H1 (cell line): ENCODE measurements around the gene ALDH3B1. TPM values are rescaled to one million over a fixed set of nuclear protein-coding genes. Genes with fewer than 3 reads are reported as not detected.

ENCODE experiments used
- CTCF ChIA-PET: fragments of 300-600 bp; sonication (Branson Sonifier 250); formaldehyde crosslinking; loops from one replicate; lab custom pipeline; 2021; ENCODE audit not compliant: partially characterized antibody; lab: Charles Lee
- POLR2A ChIA-PET: fragments of 300-600 bp; sonication (Branson Sonifier 250); formaldehyde crosslinking; loops from one replicate; lab custom pipeline; 2021; ENCODE audit warnings: inconsistent platforms; ENCODE audit not compliant: partially characterized antibody; lab: Charles Lee
- DNase-seq, 2 experiments: peaks; one replicate each; pipeline versions ENCODE4 v3.0.0 to v3.0.0-alpha.2; 2010 to 2022; ENCODE audit warnings: low spot score in 2 of 2, low read depth in 1 of 2, mixed read lengths in 1 of 2
- FAIRE-seq: peaks from 2 replicates; lab custom pipeline; 2011; peaks lifted over from hg19 to GRCh38; lab: Jason Lieb, UNC
- H2AFZ ChIP-seq: 2 replicates; pipeline ENCODE4 v1.8.1; 2012; ENCODE audit warnings: low read length, inconsistent platforms
- H2AK5ac ChIP-seq: 2 replicates; pipeline ENCODE4 v1.6.1; 2013; ENCODE audit warnings: low read depth, low read length
- H2BK120ac ChIP-seq: replicated peaks from 2 replicates; pipeline ENCODE3; 2013; ENCODE audit warnings: low read depth, low read length, inconsistent platforms
- H2BK12ac ChIP-seq: 2 replicates; pipeline ENCODE4 v1.6.1; 2013; ENCODE audit warnings: low read depth, low read length
- H2BK15ac ChIP-seq: 2 replicates; pipeline ENCODE4 v1.6.1; 2013; ENCODE audit warnings: low read length
- H2BK20ac ChIP-seq: 2 replicates; pipeline ENCODE4 v1.6.1; 2013; ENCODE audit warnings: low read length
- H2BK5ac ChIP-seq: 2 replicates; pipeline ENCODE4 v1.6.1; 2013; ENCODE audit warnings: low read depth, low read length
- H3K14ac ChIP-seq: 2 replicates; pipeline ENCODE4 v1.6.1; 2013; ENCODE audit warnings: inconsistent platforms; ENCODE audit not compliant: insufficient read length
- H3K18ac ChIP-seq: 2 replicates; pipeline ENCODE4 v1.6.1; 2013; ENCODE audit warnings: low read length; ENCODE audit errors: extremely low read depth
- H3K23ac ChIP-seq: 2 replicates; pipeline ENCODE4 v1.6.1; 2013; ENCODE audit warnings: inconsistent platforms; ENCODE audit not compliant: insufficient read length
- H3K23me2 ChIP-seq: 2 replicates; pipeline ENCODE4 v1.6.1; 2013; ENCODE audit warnings: low read depth, low read length
- H3K27ac ChIP-seq: 2 replicates; pipeline ENCODE4 v1.6.1; 2011; ENCODE audit warnings: low read depth, low read length, inconsistent platforms
- H3K27me3 ChIP-seq, 4 experiments: replicated peaks in 1 of 4; 1 replicate in 1 of 4; 2 replicates in 3 of 4; pipeline versions ENCODE4 v1.6.1 to v1.8.1; 2011 to 2013; ENCODE audit warnings: low read length in 3 of 4, mild to moderate bottlenecking in 3 of 4, inconsistent platforms in 2 of 4, mixed read lengths in 2 of 4, moderate library complexity in 1 of 4; ENCODE audit not compliant: control insufficient read depth in 3 of 4, insufficient read depth in 3 of 4; ENCODE audit errors: extremely low read depth in 1 of 4
- H3K36me3 ChIP-seq, 4 experiments: 2 replicates each; pipeline versions ENCODE4 v1.6.1 to v1.8.1; 2011 to 2013; ENCODE audit warnings: mild to moderate bottlenecking in 4 of 4, low read length in 3 of 4, moderate library complexity in 2 of 4, control low read depth in 1 of 4, inconsistent platforms in 1 of 4; ENCODE audit not compliant: insufficient read depth in 4 of 4, control insufficient read depth in 2 of 4
- H3K4ac ChIP-seq: replicated peaks from 2 replicates; pipeline ENCODE3; 2013; ENCODE audit warnings: low read length, low read depth, mixed read lengths, inconsistent platforms; ENCODE audit not compliant: insufficient read length
- H3K4me1 ChIP-seq, 4 experiments: replicated peaks in 1 of 4; 1 replicate in 1 of 4; 2 replicates in 3 of 4; pipeline versions ENCODE4 v1.6.1 to v1.8.1; 2011 to 2013; ENCODE audit warnings: low read length in 3 of 4, inconsistent platforms in 2 of 4, mixed read lengths in 1 of 4; ENCODE audit not compliant: insufficient read depth in 4 of 4, control insufficient read depth in 3 of 4
- H3K4me2 ChIP-seq, 2 experiments: 2 replicates each; pipeline versions ENCODE4 v1.6.1 to v1.8.1; 2011 to 2013; ENCODE audit warnings: low read depth in 2 of 2, low read length in 2 of 2, control low read depth in 1 of 2, inconsistent platforms in 1 of 2, mild to moderate bottlenecking in 1 of 2; ENCODE audit not compliant: insufficient read depth in 1 of 2
- H3K4me3 ChIP-seq, 4 experiments: fragments of 200-600, 300-600 bp in 1 of 4; sonication (generic), shearing (Covaris generic), sonication (Bioruptor Twin) in 1 of 4; 2 replicates each; pipeline versions ENCODE4 v1.5.1 to v1.8.1; 2011 to 2016; ENCODE audit warnings: low read length in 4 of 4, low read depth in 3 of 4, control low read depth in 2 of 4, inconsistent platforms in 2 of 4, mild to moderate bottlenecking in 2 of 4, mixed read lengths in 1 of 4, moderate library complexity in 1 of 4; ENCODE audit not compliant: insufficient read depth in 2 of 4; ENCODE audit errors: extremely low read depth in 1 of 4
- H3K56ac ChIP-seq: replicated peaks from 2 replicates; pipeline ENCODE3; 2013; ENCODE audit warnings: low read depth, mild to moderate bottlenecking, mixed read lengths, low read length, inconsistent platforms; ENCODE audit not compliant: insufficient read length
- H3K79me1 ChIP-seq: 2 replicates; pipeline ENCODE4 v1.6.1; 2013; ENCODE audit warnings: low read depth, low read length, control low read depth
- H3K79me2 ChIP-seq, 2 experiments: 2 replicates each; pipeline versions ENCODE4 v1.6.1 to v1.8.1; 2012 to 2013; ENCODE audit warnings: low read length in 2 of 2, mild to moderate bottlenecking in 2 of 2, inconsistent platforms in 1 of 2; ENCODE audit not compliant: insufficient read depth in 2 of 2, control insufficient read depth in 1 of 2
- H3K9ac ChIP-seq, 4 experiments: replicated peaks in 1 of 4; 1 replicate in 1 of 4; 2 replicates in 3 of 4; pipeline versions ENCODE4 v1.6.1 to v1.8.1; 2011 to 2013; ENCODE audit warnings: low read depth in 3 of 4, low read length in 3 of 4, control low read depth in 2 of 4, mild to moderate bottlenecking in 2 of 4, moderate library complexity in 2 of 4, inconsistent platforms in 1 of 4; ENCODE audit errors: extremely low read depth in 1 of 4
- H3K9me3 ChIP-seq, 2 experiments: 2 replicates each; pipeline versions ENCODE4 v1.6.1 to v1.8.1; 2012 to 2013; ENCODE audit warnings: mild to moderate bottlenecking in 2 of 2, moderate library complexity in 2 of 2, control low read depth in 1 of 2, inconsistent platforms in 1 of 2, low read depth in 1 of 2, low read length in 1 of 2, mixed read lengths in 1 of 2; ENCODE audit not compliant: insufficient read depth in 2 of 2
- H4K20me1 ChIP-seq, 2 experiments: replicated peaks in 1 of 2; 2 replicates each; pipeline versions ENCODE3 to v1.8.1; 2011 to 2013; ENCODE audit warnings: inconsistent platforms in 2 of 2, low read length in 2 of 2, mild to moderate bottlenecking in 1 of 2; ENCODE audit not compliant: insufficient read depth in 2 of 2, control insufficient read depth in 1 of 2
- H4K5ac ChIP-seq: 2 replicates; pipeline ENCODE4 v1.6.1; 2013; ENCODE audit warnings: low read length, low read depth, mixed read lengths, inconsistent platforms; ENCODE audit not compliant: insufficient read length
- H4K8ac ChIP-seq: 2 replicates; pipeline ENCODE4 v1.8.0; 2013; ENCODE audit warnings: mild to moderate bottlenecking, moderate library complexity, low read length, inconsistent platforms; ENCODE audit not compliant: insufficient read depth; ENCODE audit errors: extremely low read depth
- H4K91ac ChIP-seq: replicated peaks from 2 replicates; pipeline ENCODE3; 2013; ENCODE audit warnings: low read length, mixed read lengths, inconsistent platforms; ENCODE audit not compliant: insufficient read length
- BRCA1 ChIP-seq: IDR thresholded peaks from 2 replicates; pipeline ENCODE4 v1.6.1; 2012; ENCODE audit warnings: low read depth, low read length, improper control_type of control experiment
- CBX8 ChIP-seq: fragments of 300-800, 300-1000 bp; sonication (generic); IDR thresholded peaks from 2 replicates; pipeline ENCODE4 v1.7.1; 2016; ENCODE audit warnings: low read depth, low read length, borderline replicate concordance
- E2F6 ChIP-seq: IDR thresholded peaks from 2 replicates; pipeline ENCODE4 v1.6.1; 2012; ENCODE audit warnings: inconsistent platforms
- EP300 ChIP-seq, 2 experiments: IDR thresholded peaks; 1 replicate in 1 of 2; 2 replicates in 1 of 2; pipeline ENCODE4 v1.6.1; 2011 to 2012; ENCODE audit warnings: low read depth in 2 of 2, low read length in 2 of 2, mild to moderate bottlenecking in 2 of 2, borderline replicate concordance in 1 of 2, inconsistent platforms in 1 of 2, moderate library complexity in 1 of 2
- GABPA ChIP-seq: IDR thresholded peaks from 2 replicates; pipeline ENCODE4 v1.6.1; 2011; ENCODE audit warnings: mild to moderate bottlenecking, low read length, moderate library complexity, borderline replicate concordance; ENCODE audit not compliant: insufficient read depth
- RXRA ChIP-seq: IDR thresholded peaks from 2 replicates; pipeline ENCODE4 v1.6.1; 2011; ENCODE audit warnings: low read depth, mild to moderate bottlenecking, low read length, moderate library complexity; ENCODE audit not compliant: insufficient read depth
- TAF1 ChIP-seq: IDR thresholded peaks from 2 replicates; pipeline ENCODE4 v1.6.1; 2011; ENCODE audit warnings: mild to moderate bottlenecking, low read depth, low read length
- TEAD4 ChIP-seq: IDR thresholded peaks from 2 replicates; pipeline ENCODE4 v1.6.1; 2012; ENCODE audit warnings: low read depth, low read length, inconsistent platforms, mixed read lengths
- USF2 ChIP-seq: IDR thresholded peaks from 2 replicates; pipeline ENCODE4 v1.6.1; 2011; ENCODE audit warnings: low read length, improper control_type of control experiment
- WGBS, 2 experiments: shearing (Covaris generic) in 1 of 2; methylation state at CpG; one replicate each; pipeline versions ENCODE4 v1.1.6 to v1.1.7; 2013 to 2015; ENCODE audit warnings: low lambda C conversion rate in 2 of 2, mixed read lengths in 2 of 2, inconsistent platforms in 1 of 2, low coverage in 1 of 2, missing lambda C conversion rate in 1 of 2; ENCODE audit not compliant: insufficient replicate concordance in 2 of 2, insufficient coverage in 1 of 2, insufficient read length in 1 of 2; ENCODE audit errors: extremely low coverage in 1 of 2, missing lambda C conversion rate in 1 of 2; 5-methylcytosine and 5-hydroxymethylcytosine counted together
- polyA plus RNA-seq, 7 experiments: library from polyadenylated mRNA; depleted of rRNA in 3 of 7; stranded (reverse) in 5 of 7; unstranded in 2 of 7; fragments of >200 nt in 5 of 7; fragments of 200-250 nt in 2 of 7; gene quantifications; 1 replicate in 5 of 7; 2 replicates in 1 of 7; 4 replicates in 1 of 7; pipeline versions ENCODE4 v1.2.1 to v1.2.3, GENCODE V29; 2011 to 2013; ENCODE audit warnings: missing spikeins in 2 of 7, mixed read lengths in 2 of 7
- total RNA-seq: library from RNA; stranded (reverse); fragmentation: NEBNext Ultra II Directional; extraction: Animal tissue kit (Norgen Biotek cat#: 25700); gene quantifications from 2 replicates; pipeline ENCODE4 v1.2.1, GENCODE V29; 2021
- TF ChIP-seq, protein P1 (sequence below), 3 experiments: IDR thresholded peaks; 1 replicate in 2 of 3; 2 replicates in 1 of 3; pipeline versions ENCODE4 v1.5.1 to v1.6.1; 2011; ENCODE audit warnings: low read length in 3 of 3, mild to moderate bottlenecking in 3 of 3, inconsistent platforms in 2 of 3, low read depth in 1 of 3, moderate library complexity in 1 of 3; ENCODE audit not compliant: insufficient read depth in 1 of 3; ENCODE audit errors: control extremely low read depth in 1 of 3

The ALDH3B1 gene
- total and polyA plus RNA-seq, 2 of the 8 experiments (the other 6 are each of a cell fraction or from before 2014, with no cell fraction given), result 0.32 to 0.47 TPM

- no peaks in the 10 kb centered on the region for H3K23me2 ChIP-seq
- CTCF ChIA-PET, result no interaction called here
- H3K9ac ChIP-seq, result no peak overlapping the region
- no peak overlapping the region for H3K18ac ChIP-seq
- H2BK12ac ChIP-seq, result no peak overlapping the region
- H3K36me3 ChIP-seq, result no peaks in the 10 kb centered on the region
- no peak overlapping the region for H3K23ac ChIP-seq
- no peak overlapping the region for H4K8ac ChIP-seq
- H3K14ac ChIP-seq, result no peak overlapping the region
- POLR2A ChIA-PET, result no interaction called here
- H4K20me1 ChIP-seq, result no peaks in the 10 kb centered on the region
- H3K9me3 ChIP-seq, result no peaks in the 10 kb centered on the region
- no peaks in the 10 kb centered on the region for H3K27me3 ChIP-seq
- no peak overlapping the region for H2BK20ac ChIP-seq
- no peak overlapping the region for H4K5ac ChIP-seq
- H2AK5ac ChIP-seq, result no peak overlapping the region
- FAIRE-seq (no peak), DNase-seq (no peak)
- no peak overlapping the region for H2BK15ac ChIP-seq
- no peak overlapping the region for H3K4ac ChIP-seq
- H2BK5ac ChIP-seq, result no peak overlapping the region
- 89% methylated on average over 21 of the region's 29 CpGs; no CpG with 5 or more reads in 1 of the 2 experiments for WGBS, 2 experiments
- no peak overlapping the region for H4K91ac ChIP-seq
- no peak overlapping the region for H3K4me2 ChIP-seq
- no peak overlapping the region for H3K56ac ChIP-seq
- H3K27ac ChIP-seq, result no peak overlapping the region
- no peak overlapping the region for H2BK120ac ChIP-seq
- H3K4me1 ChIP-seq, result peaks cover 0 to 2% (median under 1%) of the 10 kb centered on the region in 4 experiments; a peak in 1 of 7 replicates
- no peaks in the 10 kb centered on the region for H3K79me2 ChIP-seq
- H2AFZ ChIP-seq, result no peak overlapping the region
- no peak overlapping the region for H3K4me3 ChIP-seq
- no peaks in the 10 kb centered on the region for H3K79me1 ChIP-seq
- TF ChIP-seq TAF1, result no peak
- no peak for TF ChIP-seq GABPA
- no peak for TF ChIP-seq CBX8
- TF ChIP-seq, protein P1, sequence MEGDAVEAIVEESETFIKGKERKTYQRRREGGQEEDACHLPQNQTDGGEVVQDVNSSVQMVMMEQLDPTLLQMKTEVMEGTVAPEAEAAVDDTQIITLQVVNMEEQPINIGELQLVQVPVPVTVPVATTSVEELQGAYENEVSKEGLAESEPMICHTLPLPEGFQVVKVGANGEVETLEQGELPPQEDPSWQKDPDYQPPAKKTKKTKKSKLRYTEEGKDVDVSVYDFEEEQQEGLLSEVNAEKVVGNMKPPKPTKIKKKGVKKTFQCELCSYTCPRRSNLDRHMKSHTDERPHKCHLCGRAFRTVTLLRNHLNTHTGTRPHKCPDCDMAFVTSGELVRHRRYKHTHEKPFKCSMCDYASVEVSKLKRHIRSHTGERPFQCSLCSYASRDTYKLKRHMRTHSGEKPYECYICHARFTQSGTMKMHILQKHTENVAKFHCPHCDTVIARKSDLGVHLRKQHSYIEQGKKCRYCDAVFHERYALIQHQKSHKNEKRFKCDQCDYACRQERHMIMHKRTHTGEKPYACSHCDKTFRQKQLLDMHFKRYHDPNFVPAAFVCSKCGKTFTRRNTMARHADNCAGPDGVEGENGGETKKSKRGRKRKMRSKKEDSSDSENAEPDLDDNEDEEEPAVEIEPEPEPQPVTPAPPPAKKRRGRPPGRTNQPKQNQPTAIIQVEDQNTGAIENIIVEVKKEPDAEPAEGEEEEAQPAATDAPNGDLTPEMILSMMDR (IDR thresholded peaks at IDR 0.05; ENCODE audit: control extremely low read depth in 1 of 3, insufficient read depth in 1 of 3, low read depth in 1 of 3, low read length in 3 of 3), result no peak
- no peak for TF ChIP-seq USF2
- TF ChIP-seq BRCA1, result no peak
- no peak for TF ChIP-seq E2F6
- TF ChIP-seq TEAD4, result no peak
- TF ChIP-seq RXRA, result no peak
- TF ChIP-seq EP300 (IDR thresholded peaks at IDR 0.05; ENCODE audit: borderline replicate concordance in 1 of 2, low read depth in 2 of 2, low read length in 2 of 2), result no peak
These were observed 26.2 kb upstream of the ALDH3B1 start for GRCh38 chr11:67983951-67984350.
